B cell (primary cell): ENCODE results near the gene RABGAP1L.

Experiments used
- EZH2 ChIP-seq: IDR thresholded peaks from 2 replicates; pipeline ENCODE4 v1.6.1; 2012; ENCODE audit warnings: borderline replicate concordance, low read depth, mild to moderate bottlenecking, moderate library complexity, low read length; ENCODE audit not compliant: insufficient read depth, poor library complexity, severe bottlenecking
- TF ChIP-seq, protein P1 (sequence below): fragments of 200-600 bp; IDR thresholded peaks from one replicate; pipeline ENCODE4 v1.8.0; 2022; ENCODE audit warnings: antibody characterized with exemption, mild to moderate bottlenecking

DNA sequence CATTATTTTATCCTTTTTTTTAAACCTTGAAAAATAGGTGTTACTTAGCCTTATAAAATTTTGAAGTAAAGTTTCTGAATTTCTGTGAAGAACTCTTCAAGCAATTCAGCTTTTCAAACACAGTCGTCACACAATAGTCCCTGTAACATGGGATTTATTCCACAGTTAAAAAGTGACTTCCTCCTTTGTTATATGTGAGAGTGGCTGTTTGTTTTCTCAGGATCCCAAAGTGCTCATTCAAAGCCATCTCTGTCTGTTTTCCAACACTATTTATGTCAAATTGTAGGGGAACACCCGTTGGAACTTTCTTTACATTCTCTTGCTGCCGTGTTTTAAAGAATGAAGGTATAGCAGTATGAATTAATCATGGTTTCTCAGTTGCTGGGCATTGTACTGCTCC, 207.6 kb downstream of the RABGAP1L start:
- TF ChIP-seq, protein P1, sequence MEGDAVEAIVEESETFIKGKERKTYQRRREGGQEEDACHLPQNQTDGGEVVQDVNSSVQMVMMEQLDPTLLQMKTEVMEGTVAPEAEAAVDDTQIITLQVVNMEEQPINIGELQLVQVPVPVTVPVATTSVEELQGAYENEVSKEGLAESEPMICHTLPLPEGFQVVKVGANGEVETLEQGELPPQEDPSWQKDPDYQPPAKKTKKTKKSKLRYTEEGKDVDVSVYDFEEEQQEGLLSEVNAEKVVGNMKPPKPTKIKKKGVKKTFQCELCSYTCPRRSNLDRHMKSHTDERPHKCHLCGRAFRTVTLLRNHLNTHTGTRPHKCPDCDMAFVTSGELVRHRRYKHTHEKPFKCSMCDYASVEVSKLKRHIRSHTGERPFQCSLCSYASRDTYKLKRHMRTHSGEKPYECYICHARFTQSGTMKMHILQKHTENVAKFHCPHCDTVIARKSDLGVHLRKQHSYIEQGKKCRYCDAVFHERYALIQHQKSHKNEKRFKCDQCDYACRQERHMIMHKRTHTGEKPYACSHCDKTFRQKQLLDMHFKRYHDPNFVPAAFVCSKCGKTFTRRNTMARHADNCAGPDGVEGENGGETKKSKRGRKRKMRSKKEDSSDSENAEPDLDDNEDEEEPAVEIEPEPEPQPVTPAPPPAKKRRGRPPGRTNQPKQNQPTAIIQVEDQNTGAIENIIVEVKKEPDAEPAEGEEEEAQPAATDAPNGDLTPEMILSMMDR = no peak
- no peak for TF ChIP-seq EZH2
